SU-DHL-6 (cell line): Measurements from ENCODE around the gene APH1B.
"Not testable (repeated sequence)": the region's sequence is repeated elsewhere in the genome, so short reads cannot be mapped to it uniquely, and the experiment has no call there.

Experiments used
- H2AFZ ChIP-seq: fragments of 200-600 bp; sonication (generic); 2 replicates; pipeline ENCODE4 v1.6.1; 2014; ENCODE audit warnings: low read depth, mild to moderate bottlenecking, moderate library complexity, mixed read lengths, antibody characterized with exemption, low read length; ENCODE audit not compliant: severe bottlenecking
- H3F3A ChIP-seq: fragments of 200-600 bp; shearing (Covaris generic); 2 replicates; pipeline ENCODE4 v1.6.0; 2016; ENCODE audit warnings: antibody characterized with exemption, mild to moderate bottlenecking; ENCODE audit not compliant: insufficient read depth
- H3K27ac ChIP-seq: fragments of 200-600 bp; sonication (generic); 2 replicates; pipeline ENCODE4 v1.5.1; 2016; ENCODE audit warnings: low read depth, mild to moderate bottlenecking, low read length, moderate library complexity, mixed read lengths
- H3K27me3 ChIP-seq: fragments of 200-600 bp; sonication (generic), shearing (Covaris generic); 2 replicates; pipeline ENCODE4 v1.6.0; 2014; ENCODE audit warnings: mild to moderate bottlenecking, low read length
- H3K36me3 ChIP-seq: fragments of 200-600 bp; sonication (generic); 2 replicates; pipeline ENCODE4 v1.6.1; 2014; ENCODE audit warnings: mild to moderate bottlenecking, low read length, mixed read lengths
- H3K4me2 ChIP-seq: fragments of 300-600, 200-600 bp; shearing (Covaris generic), sonication (generic); 2 replicates; pipeline ENCODE4 v1.6.0; 2014; ENCODE audit warnings: low read length, low read depth, mild to moderate bottlenecking; ENCODE audit not compliant: poor library complexity, severe bottlenecking
- H3K4me3 ChIP-seq: fragments of 200-600 bp; sonication (generic); 2 replicates; pipeline ENCODE4 v1.5.1; 2014; ENCODE audit warnings: antibody characterized with exemption, low read length, mild to moderate bottlenecking, mixed read lengths; ENCODE audit not compliant: insufficient read depth, poor library complexity, severe bottlenecking
- H3K79me2 ChIP-seq: fragments of 200-600 bp; sonication (generic); 2 replicates; pipeline ENCODE4 v1.6.1; 2014; ENCODE audit warnings: mild to moderate bottlenecking, low read length, moderate library complexity; ENCODE audit not compliant: insufficient read depth
- H3K9ac ChIP-seq: fragments of 200-600 bp; sonication (generic); 2 replicates; pipeline ENCODE4 v1.7.0; 2014; ENCODE audit warnings: mild to moderate bottlenecking, low read length
- H3K9me2 ChIP-seq: fragments of 200-600 bp; sonication (generic); replicated peaks from 2 replicates; pipeline ENCODE4 v1.6.1; 2014; ENCODE audit warnings: low read length; ENCODE audit not compliant: insufficient read depth
- H3K9me3 ChIP-seq: fragments of 200-600 bp; sonication (generic); 2 replicates; pipeline ENCODE4 v1.6.1; 2014; ENCODE audit warnings: low read length, mixed read lengths; ENCODE audit not compliant: insufficient read depth
- H4K20me1 ChIP-seq: fragments of 200-600 bp; sonication (generic); 2 replicates; pipeline ENCODE4 v1.6.1; 2014; ENCODE audit warnings: low read depth, mild to moderate bottlenecking, antibody characterized with exemption, low read length, moderate library complexity, mixed read lengths
- EZH2phosphoT487 ChIP-seq: fragments of 200-600 bp; sonication (generic), shearing (Covaris generic); conservative IDR thresholded peaks from 2 replicates; pipeline ENCODE4 v1.6.1; 2018; ENCODE audit warnings: mild to moderate bottlenecking, antibody characterized with exemption, low read length, moderate library complexity, mixed read lengths
- TF ChIP-seq, protein P1 (sequence below): fragments of 200-600 bp; sonication (generic); IDR thresholded peaks from one replicate; pipeline ENCODE4 v1.5.1; 2017; ENCODE audit warnings: antibody characterized with exemption, mild to moderate bottlenecking, low read length, moderate library complexity; ENCODE audit not compliant: insufficient read depth, poor library complexity, severe bottlenecking

APH1B gene

DNA sequence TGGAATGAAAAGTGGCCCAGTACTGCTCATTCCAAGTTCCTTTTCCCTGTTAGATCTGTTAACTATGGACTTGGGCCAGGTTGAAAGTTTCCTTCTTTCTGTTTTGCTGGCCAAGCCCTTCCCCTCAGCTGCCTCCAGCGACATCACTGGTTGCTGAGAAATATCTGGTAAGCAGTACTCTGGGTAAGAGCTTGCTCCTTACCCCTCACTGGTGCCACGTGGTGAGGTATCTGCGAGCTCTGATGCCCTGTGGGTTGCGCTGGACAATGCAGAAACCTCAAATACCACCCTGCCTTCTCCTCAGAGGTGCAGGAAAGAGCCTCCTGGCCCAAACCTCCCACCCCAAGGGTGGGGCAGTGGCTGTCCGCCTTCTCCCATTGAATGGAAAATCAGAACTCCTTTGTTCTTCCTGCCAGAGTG lies 42.9 kb upstream of the APH1B start:
- Histone ChIP-seq H3K4me3 (no peak overlapping the region), H4K20me1 (no peaks in the 10 kb centered on the region), H3K4me2 (no peak overlapping the region), H2AFZ (no peak overlapping the region), H3F3A (peaks cover 8% of the 10 kb centered on the region), H3K79me2 (peaks cover 79% of the 10 kb centered on the region), H3K9me3 (no peaks in the 10 kb centered on the region), H3K9me2 (no peaks in the 10 kb centered on the region), H3K36me3 (peaks cover 6% of the 10 kb centered on the region; the same call in 1 of the 2 replicates), H3K27me3 (no peaks in the 10 kb centered on the region), H3K9ac (no peak overlapping the region), H3K27ac (no peak overlapping the region)
- TF ChIP-seq EZH2phosphoT487 = no peak
- TF ChIP-seq, protein P1, sequence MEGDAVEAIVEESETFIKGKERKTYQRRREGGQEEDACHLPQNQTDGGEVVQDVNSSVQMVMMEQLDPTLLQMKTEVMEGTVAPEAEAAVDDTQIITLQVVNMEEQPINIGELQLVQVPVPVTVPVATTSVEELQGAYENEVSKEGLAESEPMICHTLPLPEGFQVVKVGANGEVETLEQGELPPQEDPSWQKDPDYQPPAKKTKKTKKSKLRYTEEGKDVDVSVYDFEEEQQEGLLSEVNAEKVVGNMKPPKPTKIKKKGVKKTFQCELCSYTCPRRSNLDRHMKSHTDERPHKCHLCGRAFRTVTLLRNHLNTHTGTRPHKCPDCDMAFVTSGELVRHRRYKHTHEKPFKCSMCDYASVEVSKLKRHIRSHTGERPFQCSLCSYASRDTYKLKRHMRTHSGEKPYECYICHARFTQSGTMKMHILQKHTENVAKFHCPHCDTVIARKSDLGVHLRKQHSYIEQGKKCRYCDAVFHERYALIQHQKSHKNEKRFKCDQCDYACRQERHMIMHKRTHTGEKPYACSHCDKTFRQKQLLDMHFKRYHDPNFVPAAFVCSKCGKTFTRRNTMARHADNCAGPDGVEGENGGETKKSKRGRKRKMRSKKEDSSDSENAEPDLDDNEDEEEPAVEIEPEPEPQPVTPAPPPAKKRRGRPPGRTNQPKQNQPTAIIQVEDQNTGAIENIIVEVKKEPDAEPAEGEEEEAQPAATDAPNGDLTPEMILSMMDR = no peak

DNA sequence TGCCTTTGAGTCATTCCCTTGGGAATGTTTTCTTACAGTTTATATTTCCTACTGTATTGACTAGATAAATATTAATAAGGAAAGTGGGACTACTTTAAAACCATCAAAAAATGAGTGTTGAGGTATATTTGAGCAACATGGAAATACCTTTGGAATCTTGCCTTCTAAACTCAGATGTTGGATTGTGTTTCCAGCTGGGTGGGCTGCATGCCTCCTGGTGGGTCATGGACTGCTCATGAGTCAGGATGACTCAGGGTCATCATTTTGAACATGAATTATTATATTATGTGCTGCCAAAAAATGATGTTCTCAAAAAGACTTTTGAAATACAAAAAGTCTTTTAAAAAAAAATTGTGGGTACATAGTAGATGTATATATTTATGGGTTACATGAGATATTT lies 41.1 kb upstream of the APH1B start:
- Histone ChIP-seq H3F3A (peaks cover 7% of the 10 kb centered on the region), H3K36me3 (peaks cover 6% of the 10 kb centered on the region; the same call in 1 of the 2 replicates), H4K20me1 (no peaks in the 10 kb centered on the region)

DNA sequence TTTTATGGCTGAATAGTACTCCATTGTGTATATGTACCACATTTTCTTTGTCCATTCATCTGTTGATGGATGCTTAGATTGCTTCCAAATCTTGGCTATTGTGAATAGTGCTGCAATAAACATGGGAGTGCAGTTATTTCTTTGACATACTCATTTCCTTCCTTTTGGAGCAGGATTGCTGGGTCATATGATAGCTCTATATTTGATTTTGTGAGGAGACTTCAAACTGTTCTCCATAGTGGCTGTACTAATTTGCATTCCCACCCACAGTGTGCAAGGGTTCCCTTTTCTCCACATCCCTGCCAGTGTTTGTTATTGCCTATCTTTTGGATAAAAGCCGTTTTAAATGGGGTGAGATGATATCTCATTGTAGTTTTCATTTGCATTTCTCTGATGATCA lies 40.3 kb upstream of the APH1B start:
- peaks cover 83% of the 10 kb centered on the region for H3K79me2 ChIP-seq

More for the DNA sequence above, 41.1 kb upstream of the APH1B start:
- Histone ChIP-seq H3K79me2 (peaks cover 85% of the 10 kb centered on the region), H2AFZ (no peak overlapping the region), H3K4me3 (no peak overlapping the region), H3K27me3 (no peaks in the 10 kb centered on the region), H3K27ac (no peak overlapping the region), H3K9me2 (no peaks in the 10 kb centered on the region), H3K9me3 (no peaks in the 10 kb centered on the region), H3K4me2 (no peak overlapping the region), H3K9ac (no peak overlapping the region)
- TF ChIP-seq, protein P1 = no peak
- TF ChIP-seq EZH2phosphoT487 = no peak

DNA sequence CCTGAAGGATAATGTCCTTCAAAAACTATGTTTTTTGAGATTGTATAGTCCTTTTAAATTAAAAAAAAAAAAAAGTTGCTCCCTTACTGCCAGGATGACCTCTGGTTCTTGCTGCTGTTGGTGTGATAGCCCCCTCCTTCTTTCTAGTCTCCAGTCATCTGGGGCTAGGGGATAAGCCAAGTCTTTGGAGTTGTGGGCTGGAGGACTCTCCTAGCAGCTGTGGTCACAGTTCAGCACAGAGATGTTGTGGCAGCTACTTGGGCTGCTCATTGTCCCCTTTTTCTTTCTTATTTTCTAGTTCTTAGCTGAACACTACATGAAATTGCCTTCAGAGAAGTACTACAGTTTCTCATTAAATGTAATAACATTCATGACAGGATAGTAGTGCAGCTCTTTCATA lies 39.2 kb upstream of the APH1B start:
- no peaks in the 10 kb centered on the region for H3K9me3 ChIP-seq
- H2AFZ ChIP-seq = no peak overlapping the region
- H3K36me3 ChIP-seq = peaks cover 6% of the 10 kb centered on the region; the same call in 1 of the 2 replicates
- H3K4me2 ChIP-seq = no peak overlapping the region
- H4K20me1 ChIP-seq = no peaks in the 10 kb centered on the region
- no peak overlapping the region for H3K9ac ChIP-seq
- no peaks in the 10 kb centered on the region for H3K27me3 ChIP-seq
- H3K79me2 ChIP-seq = peaks cover 73% of the 10 kb centered on the region
- H3K27ac ChIP-seq = no peak overlapping the region
- no peaks in the 10 kb centered on the region for H3K9me2 ChIP-seq
- H3K4me3 ChIP-seq = no peak overlapping the region
- TF ChIP-seq, protein P1 = no peak
- TF ChIP-seq EZH2phosphoT487 = no peak
- no peaks in the 10 kb centered on the region for H3F3A ChIP-seq

More for the DNA sequence above, 40.3 kb upstream of the APH1B start:
- not testable (repeated sequence) for H3K9me3 ChIP-seq, H3K27me3 ChIP-seq, H4K20me1 ChIP-seq, H3K4me2 ChIP-seq, H3K4me3 ChIP-seq, H3K9ac ChIP-seq, H3K9me2 ChIP-seq, H3K27ac ChIP-seq, H3F3A ChIP-seq, H3K36me3 ChIP-seq, H2AFZ ChIP-seq
